H1 (cell line): ENCODE results near the gene MS4A18. TPM values are rescaled to one million over a fixed set of nuclear protein-coding genes. Genes with fewer than 3 reads are reported as not detected.

Source experiments
- CTCF ChIA-PET: fragments of 300-600 bp; sonication (Branson Sonifier 250); formaldehyde crosslinking; loops from one replicate; lab custom pipeline; 2021; ENCODE audit not compliant: partially characterized antibody; lab: Charles Lee
- POLR2A ChIA-PET: fragments of 300-600 bp; sonication (Branson Sonifier 250); formaldehyde crosslinking; loops from one replicate; lab custom pipeline; 2021; ENCODE audit warnings: inconsistent platforms; ENCODE audit not compliant: partially characterized antibody; lab: Charles Lee
- DNase-seq, 2 experiments: peaks; one replicate each; pipeline versions ENCODE4 v3.0.0 to v3.0.0-alpha.2; 2010 to 2022; ENCODE audit warnings: low spot score in 2 of 2, low read depth in 1 of 2, mixed read lengths in 1 of 2
- FAIRE-seq: peaks from 2 replicates; lab custom pipeline; 2011; peaks lifted over from hg19 to GRCh38; lab: Jason Lieb, UNC
- H2AFZ ChIP-seq: 2 replicates; pipeline ENCODE4 v1.8.1; 2012; ENCODE audit warnings: low read length, inconsistent platforms
- H2AK5ac ChIP-seq: 2 replicates; pipeline ENCODE4 v1.6.1; 2013; ENCODE audit warnings: low read depth, low read length
- H2BK120ac ChIP-seq: replicated peaks from 2 replicates; pipeline ENCODE3; 2013; ENCODE audit warnings: low read depth, low read length, inconsistent platforms
- H2BK12ac ChIP-seq: 2 replicates; pipeline ENCODE4 v1.6.1; 2013; ENCODE audit warnings: low read depth, low read length
- H2BK15ac ChIP-seq: 2 replicates; pipeline ENCODE4 v1.6.1; 2013; ENCODE audit warnings: low read length
- H2BK20ac ChIP-seq: 2 replicates; pipeline ENCODE4 v1.6.1; 2013; ENCODE audit warnings: low read length
- H2BK5ac ChIP-seq: 2 replicates; pipeline ENCODE4 v1.6.1; 2013; ENCODE audit warnings: low read depth, low read length
- H3K14ac ChIP-seq: 2 replicates; pipeline ENCODE4 v1.6.1; 2013; ENCODE audit warnings: inconsistent platforms; ENCODE audit not compliant: insufficient read length
- H3K18ac ChIP-seq: 2 replicates; pipeline ENCODE4 v1.6.1; 2013; ENCODE audit warnings: low read length; ENCODE audit errors: extremely low read depth
- H3K23ac ChIP-seq: 2 replicates; pipeline ENCODE4 v1.6.1; 2013; ENCODE audit warnings: inconsistent platforms; ENCODE audit not compliant: insufficient read length
- H3K23me2 ChIP-seq: 2 replicates; pipeline ENCODE4 v1.6.1; 2013; ENCODE audit warnings: low read depth, low read length
- H3K27ac ChIP-seq: 2 replicates; pipeline ENCODE4 v1.6.1; 2011; ENCODE audit warnings: low read depth, low read length, inconsistent platforms
- H3K27me3 ChIP-seq, 4 experiments: replicated peaks in 1 of 4; 1 replicate in 1 of 4; 2 replicates in 3 of 4; pipeline versions ENCODE4 v1.6.1 to v1.8.1; 2011 to 2013; ENCODE audit warnings: low read length in 3 of 4, mild to moderate bottlenecking in 3 of 4, inconsistent platforms in 2 of 4, mixed read lengths in 2 of 4, moderate library complexity in 1 of 4; ENCODE audit not compliant: control insufficient read depth in 3 of 4, insufficient read depth in 3 of 4; ENCODE audit errors: extremely low read depth in 1 of 4
- H3K36me3 ChIP-seq, 4 experiments: 2 replicates each; pipeline versions ENCODE4 v1.6.1 to v1.8.1; 2011 to 2013; ENCODE audit warnings: mild to moderate bottlenecking in 4 of 4, low read length in 3 of 4, moderate library complexity in 2 of 4, control low read depth in 1 of 4, inconsistent platforms in 1 of 4; ENCODE audit not compliant: insufficient read depth in 4 of 4, control insufficient read depth in 2 of 4
- H3K4ac ChIP-seq: replicated peaks from 2 replicates; pipeline ENCODE3; 2013; ENCODE audit warnings: low read length, low read depth, mixed read lengths, inconsistent platforms; ENCODE audit not compliant: insufficient read length
- H3K4me1 ChIP-seq, 4 experiments: replicated peaks in 1 of 4; 1 replicate in 1 of 4; 2 replicates in 3 of 4; pipeline versions ENCODE4 v1.6.1 to v1.8.1; 2011 to 2013; ENCODE audit warnings: low read length in 3 of 4, inconsistent platforms in 2 of 4, mixed read lengths in 1 of 4; ENCODE audit not compliant: insufficient read depth in 4 of 4, control insufficient read depth in 3 of 4
- H3K4me2 ChIP-seq, 2 experiments: 2 replicates each; pipeline versions ENCODE4 v1.6.1 to v1.8.1; 2011 to 2013; ENCODE audit warnings: low read depth in 2 of 2, low read length in 2 of 2, control low read depth in 1 of 2, inconsistent platforms in 1 of 2, mild to moderate bottlenecking in 1 of 2; ENCODE audit not compliant: insufficient read depth in 1 of 2
- H3K4me3 ChIP-seq, 4 experiments: fragments of 200-600, 300-600 bp in 1 of 4; sonication (generic), shearing (Covaris generic), sonication (Bioruptor Twin) in 1 of 4; 2 replicates each; pipeline versions ENCODE4 v1.5.1 to v1.8.1; 2011 to 2016; ENCODE audit warnings: low read length in 4 of 4, low read depth in 3 of 4, control low read depth in 2 of 4, inconsistent platforms in 2 of 4, mild to moderate bottlenecking in 2 of 4, mixed read lengths in 1 of 4, moderate library complexity in 1 of 4; ENCODE audit not compliant: insufficient read depth in 2 of 4; ENCODE audit errors: extremely low read depth in 1 of 4
- H3K56ac ChIP-seq: replicated peaks from 2 replicates; pipeline ENCODE3; 2013; ENCODE audit warnings: low read depth, mild to moderate bottlenecking, mixed read lengths, low read length, inconsistent platforms; ENCODE audit not compliant: insufficient read length
- H3K79me1 ChIP-seq: 2 replicates; pipeline ENCODE4 v1.6.1; 2013; ENCODE audit warnings: low read depth, low read length, control low read depth
- H3K79me2 ChIP-seq, 2 experiments: 2 replicates each; pipeline versions ENCODE4 v1.6.1 to v1.8.1; 2012 to 2013; ENCODE audit warnings: low read length in 2 of 2, mild to moderate bottlenecking in 2 of 2, inconsistent platforms in 1 of 2; ENCODE audit not compliant: insufficient read depth in 2 of 2, control insufficient read depth in 1 of 2
- H3K9ac ChIP-seq, 4 experiments: replicated peaks in 1 of 4; 1 replicate in 1 of 4; 2 replicates in 3 of 4; pipeline versions ENCODE4 v1.6.1 to v1.8.1; 2011 to 2013; ENCODE audit warnings: low read depth in 3 of 4, low read length in 3 of 4, control low read depth in 2 of 4, mild to moderate bottlenecking in 2 of 4, moderate library complexity in 2 of 4, inconsistent platforms in 1 of 4; ENCODE audit errors: extremely low read depth in 1 of 4
- H3K9me3 ChIP-seq, 2 experiments: 2 replicates each; pipeline versions ENCODE4 v1.6.1 to v1.8.1; 2012 to 2013; ENCODE audit warnings: mild to moderate bottlenecking in 2 of 2, moderate library complexity in 2 of 2, control low read depth in 1 of 2, inconsistent platforms in 1 of 2, low read depth in 1 of 2, low read length in 1 of 2, mixed read lengths in 1 of 2; ENCODE audit not compliant: insufficient read depth in 2 of 2
- H4K20me1 ChIP-seq, 2 experiments: replicated peaks in 1 of 2; 2 replicates each; pipeline versions ENCODE3 to v1.8.1; 2011 to 2013; ENCODE audit warnings: inconsistent platforms in 2 of 2, low read length in 2 of 2, mild to moderate bottlenecking in 1 of 2; ENCODE audit not compliant: insufficient read depth in 2 of 2, control insufficient read depth in 1 of 2
- H4K5ac ChIP-seq: 2 replicates; pipeline ENCODE4 v1.6.1; 2013; ENCODE audit warnings: low read length, low read depth, mixed read lengths, inconsistent platforms; ENCODE audit not compliant: insufficient read length
- H4K8ac ChIP-seq: 2 replicates; pipeline ENCODE4 v1.8.0; 2013; ENCODE audit warnings: mild to moderate bottlenecking, moderate library complexity, low read length, inconsistent platforms; ENCODE audit not compliant: insufficient read depth; ENCODE audit errors: extremely low read depth
- H4K91ac ChIP-seq: replicated peaks from 2 replicates; pipeline ENCODE3; 2013; ENCODE audit warnings: low read length, mixed read lengths, inconsistent platforms; ENCODE audit not compliant: insufficient read length
- BCL11A ChIP-seq, 2 experiments: IDR thresholded peaks; one replicate each; pipeline ENCODE4 v1.6.1; 2011; ENCODE audit warnings: low read depth in 2 of 2, low read length in 2 of 2, mild to moderate bottlenecking in 2 of 2
- CEBPB ChIP-seq: IDR thresholded peaks from 2 replicates; pipeline ENCODE4 v1.6.1; 2012; ENCODE audit warnings: low read depth, low read length
- CTBP2 ChIP-seq: IDR thresholded peaks from 2 replicates; pipeline ENCODE4 v1.7.0; 2011; ENCODE audit warnings: borderline replicate concordance, mild to moderate bottlenecking, moderate library complexity, mixed read lengths, low read length; ENCODE audit not compliant: insufficient read depth, insufficient read length
- CTCF ChIP-seq, 3 experiments: IDR thresholded peaks; 1 replicate in 2 of 3; 2 replicates in 1 of 3; pipeline versions ENCODE4 v1.5.1 to v1.6.1; 2011; ENCODE audit warnings: low read length in 3 of 3, mild to moderate bottlenecking in 3 of 3, inconsistent platforms in 2 of 3, low read depth in 1 of 3, moderate library complexity in 1 of 3; ENCODE audit not compliant: insufficient read depth in 1 of 3; ENCODE audit errors: control extremely low read depth in 1 of 3
- HDAC6 ChIP-seq: IDR thresholded peaks from one replicate; pipeline ENCODE4 v1.7.1; 2012; ENCODE audit warnings: low read depth, mild to moderate bottlenecking, inconsistent platforms, low read length, moderate library complexity
- JUN ChIP-seq: IDR thresholded peaks from 2 replicates; pipeline ENCODE4 v1.6.1; 2011; ENCODE audit warnings: low read depth, mild to moderate bottlenecking, improper control_type of control experiment, low read length
- KDM4A ChIP-seq: IDR thresholded peaks from one replicate; pipeline ENCODE4 v1.7.1; 2012; ENCODE audit warnings: low read depth, mild to moderate bottlenecking, moderate library complexity, low read length, inconsistent platforms; ENCODE audit not compliant: severe bottlenecking
- NRF1 ChIP-seq: IDR thresholded peaks from 2 replicates; pipeline ENCODE4 v1.6.1; 2011; ENCODE audit warnings: mild to moderate bottlenecking, low read depth, low read length, improper control_type of control experiment
- SAP30 ChIP-seq: fragments of 300-600 bp; sonication (generic); IDR thresholded peaks from 2 replicates; pipeline ENCODE4 v1.7.1; 2012; ENCODE audit warnings: low read length, moderate library complexity, mild to moderate bottlenecking, inconsistent platforms; ENCODE audit not compliant: insufficient read depth, insufficient replicate concordance
- SP2 ChIP-seq: IDR thresholded peaks from 2 replicates; pipeline ENCODE4 v1.6.1; 2012; ENCODE audit warnings: mild to moderate bottlenecking, low read length, inconsistent platforms
- TAF1 ChIP-seq: IDR thresholded peaks from 2 replicates; pipeline ENCODE4 v1.6.1; 2011; ENCODE audit warnings: mild to moderate bottlenecking, low read depth, low read length
- TCF12 ChIP-seq: IDR thresholded peaks from 2 replicates; pipeline ENCODE4 v1.6.1; 2011; ENCODE audit warnings: low read depth, mild to moderate bottlenecking, low read length
- WGBS, 2 experiments: shearing (Covaris generic) in 1 of 2; methylation state at CpG; one replicate each; pipeline versions ENCODE4 v1.1.6 to v1.1.7; 2013 to 2015; ENCODE audit warnings: low lambda C conversion rate in 2 of 2, mixed read lengths in 2 of 2, inconsistent platforms in 1 of 2, low coverage in 1 of 2, missing lambda C conversion rate in 1 of 2; ENCODE audit not compliant: insufficient replicate concordance in 2 of 2, insufficient coverage in 1 of 2, insufficient read length in 1 of 2; ENCODE audit errors: extremely low coverage in 1 of 2, missing lambda C conversion rate in 1 of 2; 5-methylcytosine and 5-hydroxymethylcytosine counted together
- polyA plus RNA-seq, 7 experiments: library from polyadenylated mRNA; depleted of rRNA in 3 of 7; stranded (reverse) in 5 of 7; unstranded in 2 of 7; fragments of >200 nt in 5 of 7; fragments of 200-250 nt in 2 of 7; gene quantifications; 1 replicate in 5 of 7; 2 replicates in 1 of 7; 4 replicates in 1 of 7; pipeline versions ENCODE4 v1.2.1 to v1.2.3, GENCODE V29; 2011 to 2013; ENCODE audit warnings: missing spikeins in 2 of 7, mixed read lengths in 2 of 7
- total RNA-seq: library from RNA; stranded (reverse); fragmentation: NEBNext Ultra II Directional; extraction: Animal tissue kit (Norgen Biotek cat#: 25700); gene quantifications from 2 replicates; pipeline ENCODE4 v1.2.1, GENCODE V29; 2021

The MS4A18 gene
- total and polyA plus RNA-seq, 2 of the 8 experiments (the other 6 are each of a cell fraction or from before 2014, with no cell fraction given): not detected

DNA sequence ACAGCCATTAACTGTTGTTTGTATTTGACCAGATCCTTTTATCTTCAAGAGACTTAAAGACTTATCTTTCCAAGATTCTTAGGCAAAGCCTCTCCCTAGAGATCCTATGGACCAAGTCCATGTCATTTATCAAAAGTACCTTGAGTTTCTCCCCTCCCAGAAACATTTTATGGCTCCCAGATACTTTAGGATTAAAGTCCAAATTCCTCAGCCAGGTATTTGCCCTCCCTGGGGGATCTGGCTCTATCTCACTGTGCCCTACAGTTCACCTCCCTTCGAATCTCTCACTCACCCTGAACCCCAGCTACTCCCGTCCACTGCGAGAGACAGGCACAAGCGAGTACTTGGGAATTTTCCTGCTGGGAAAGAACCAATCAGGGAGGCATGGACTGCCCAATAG lies 13.2 kb upstream of the MS4A18 start:
- CTCF ChIA-PET: interaction anchor here (0.8 to 3.4 kb wide), 7 partner anchors 8 to 52 kb away, joined by 3 to 15 read pairs (median 5); partner anchors contain the start of gene MS4A15
- Histone ChIP-seq H3K56ac (no peak overlapping the region), H3K4ac (no peak overlapping the region)
- TF ChIP-seq CTCF (IDR thresholded peaks at IDR 0.05; ENCODE audit: control extremely low read depth in 1 of 3, insufficient read depth in 1 of 3, low read depth in 1 of 3, low read length in 3 of 3) (no peak), TCF12 (no peak), CEBPB (no peak), CTBP2 (no peak), NRF1 (no peak), TAF1 (no peak), KDM4A (no peak), SAP30 (no peak), BCL11A (IDR thresholded peaks at IDR 0.05; ENCODE audit: low read depth in 2 of 2, low read length in 2 of 2) (no peak), JUN (no peak), HDAC6 (no peak), SP2 (no peak)

More for the DNA sequence above, 13.2 kb upstream of the MS4A18 start:
- no peaks in the 10 kb centered on the region for H3K4me1 ChIP-seq
- H3K18ac ChIP-seq: no peak overlapping the region
- H4K8ac ChIP-seq: no peak overlapping the region
- no peak overlapping the region for H2AFZ ChIP-seq
- H3K79me1 ChIP-seq: no peaks in the 10 kb centered on the region
- H2BK15ac ChIP-seq: no peak overlapping the region
- H3K9me3 ChIP-seq: no peaks in the 10 kb centered on the region
- H3K79me2 ChIP-seq: no peaks in the 10 kb centered on the region
- H4K5ac ChIP-seq: no peak overlapping the region
- no peak overlapping the region for H2AK5ac ChIP-seq
- no peak overlapping the region for H4K91ac ChIP-seq
- H3K4me3 ChIP-seq: no peak overlapping the region
- no peak overlapping the region for H3K23ac ChIP-seq
- no peak overlapping the region for H2BK12ac ChIP-seq
- DNase-seq (no peak), FAIRE-seq (no peak)
- no peaks in the 10 kb centered on the region for H4K20me1 ChIP-seq
- H3K14ac ChIP-seq: no peak overlapping the region
- H3K27me3 ChIP-seq: no peaks in the 10 kb centered on the region
- H2BK5ac ChIP-seq: no peak overlapping the region
- POLR2A ChIA-PET: no interaction called here
- WGBS, 2 experiments: 92% methylated on average over 4 of the region's 4 CpGs; no CpG with 5 or more reads in 1 of the 2 experiments
- no peak overlapping the region for H2BK20ac ChIP-seq
- H2BK120ac ChIP-seq: no peak overlapping the region
- H3K27ac ChIP-seq: no peak overlapping the region
- no peak overlapping the region for H3K4me2 ChIP-seq
- H3K23me2 ChIP-seq: no peaks in the 10 kb centered on the region
- H3K9ac ChIP-seq: no peak overlapping the region
- no peaks in the 10 kb centered on the region for H3K36me3 ChIP-seq
